Transverse colon (tissue), 4 donors: ENCODE data around the gene TMPO. TPM values are rescaled to one million over a fixed set of nuclear protein-coding genes. Genes with fewer than 3 reads are reported as not detected.

Experiments
- DNase-seq: peaks from one replicate; pipeline ENCODE4 v3.0.0-alpha.2; 2019
- H3K27ac ChIP-seq, 4 donors: fragments of 200-600 bp; sonication (generic); 2 replicates each; pipeline ENCODE4 v1.5.1; 2016 to 2018; ENCODE audit warnings: inconsistent platforms in 4 of 4
- H3K27me3 ChIP-seq: fragments of 200-600 bp; sonication (generic); 2 replicates; pipeline ENCODE4 v1.5.1; 2017; ENCODE audit warnings: inconsistent platforms
- H3K36me3 ChIP-seq, 4 donors: fragments of 200-600 bp; sonication (generic); 2 replicates each; pipeline ENCODE4 v1.5.1; 2017 to 2019; ENCODE audit warnings: inconsistent platforms in 4 of 4
- H3K4me1 ChIP-seq, 4 donors: fragments of 200-600 bp; sonication (generic); 2 replicates each; pipeline ENCODE4 v1.5.1; 2017 to 2020; ENCODE audit warnings: inconsistent platforms in 4 of 4
- H3K4me3 ChIP-seq, 4 donors: fragments of 200-600 bp; sonication (generic); 1 replicate in 1 of 4; 2 replicates in 3 of 4; pipeline versions ENCODE4 v1.5.1 to v1.6.1; 2017 to 2019; ENCODE audit warnings: inconsistent platforms in 4 of 4
- H3K9me3 ChIP-seq, 2 donors: fragments of 200-600 bp; sonication (generic); 2 replicates each; pipeline ENCODE4 v1.5.1; 2017 to 2019; ENCODE audit warnings: inconsistent platforms in 2 of 2
- EP300 ChIP-seq: sonication (generic); formaldehyde crosslinking; IDR thresholded peaks from one replicate; pipeline ENCODE4 v1.6.1; 2017; ENCODE audit warnings: antibody characterized with exemption, low read depth
- POLR2A ChIP-seq: fragments of 450-650 bp; IDR thresholded peaks from one replicate; pipeline ENCODE4 v1.6.1; 2016; ENCODE audit warnings: antibody characterized with exemption, mild to moderate bottlenecking, moderate library complexity
- POLR2AphosphoS5 ChIP-seq, 3 donors: sonication (generic); formaldehyde crosslinking; IDR thresholded peaks; one replicate each; pipeline ENCODE4 v1.6.1; 2016; ENCODE audit warnings: antibody characterized with exemption in 3 of 3
- WGBS, 2 donors: methylation state at CpG; one replicate each; pipeline ENCODE4 v1.1.5; 2018; ENCODE audit warnings: low coverage in 1 of 2; 5-methylcytosine and 5-hydroxymethylcytosine counted together
- in situ Hi-C, 4 donors: fragments of 200-750 bp; cut with MboI; loops; one replicate each; pipeline versions ENCODE4 v1.15.0 to v1.15.1; 2017; ENCODE audit warnings: low sequenced_read_pairs in 3 of 4, low pct_ligation_motif_present in 1 of 4, low pct_unique_long_range_greater_than_20kb in 1 of 4
- intact Hi-C: fragments of 100-400 bp; cut with DNase I; formaldehyde crosslinking; loops from one replicate; pipeline ENCODE4 v1.15.1; 2023; ENCODE audit warnings: low total_unique reads
- total RNA-seq, 4 donors: library from RNA; depleted of rRNA; stranded (reverse); fragments of >200 nt; gene quantifications; one replicate each; pipeline ENCODE4 v1.1.0, GENCODE V29; 2016
- TF ChIP-seq, protein P1 (sequence below), 5 experiments: fragments of 200-600 bp in 3 of 5; fragments of 450-650 bp in 2 of 5; sonication (generic) in 3 of 5; IDR thresholded peaks; 1 replicate in 2 of 5; 2 replicates in 3 of 5; pipeline ENCODE4 v1.5.1; 2016 to 2017; ENCODE audit warnings: antibody characterized with exemption in 5 of 5, inconsistent platforms in 3 of 5, mild to moderate bottlenecking in 2 of 5, moderate library complexity in 1 of 5

The TMPO gene
- total RNA-seq, 4 donors from 2014 or later, result 57.8 to 164 (median 89.0) TPM

DNA sequence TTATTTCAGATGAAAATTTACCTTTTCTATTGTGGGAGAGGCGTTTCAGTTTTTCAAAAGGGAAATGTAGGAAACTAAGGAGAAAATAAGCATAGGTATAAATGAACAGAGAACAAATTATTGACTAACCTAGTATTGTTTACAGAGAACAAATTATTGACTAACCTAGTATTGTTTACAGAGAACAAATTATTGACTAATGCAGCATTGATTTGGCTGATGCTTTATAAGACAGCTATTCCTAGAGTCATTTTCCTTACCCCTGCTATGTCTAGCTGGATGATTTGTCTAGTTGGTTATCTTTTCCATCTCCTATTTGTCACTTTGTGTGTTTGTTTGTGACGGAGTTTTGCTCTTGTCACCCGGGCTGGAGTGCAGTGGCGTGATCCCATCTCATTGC lies 22.6 kb downstream of the TMPO start:
- peaks cover 0 to 50% (median 2%) of the 10 kb centered on the region in 4 donors for H3K36me3 ChIP-seq
- 92 to 100% methylated on average over 1 to 4 of the region's 4 CpGs for WGBS, 2 donors
- in situ Hi-C loops, result no loop called here

DNA sequence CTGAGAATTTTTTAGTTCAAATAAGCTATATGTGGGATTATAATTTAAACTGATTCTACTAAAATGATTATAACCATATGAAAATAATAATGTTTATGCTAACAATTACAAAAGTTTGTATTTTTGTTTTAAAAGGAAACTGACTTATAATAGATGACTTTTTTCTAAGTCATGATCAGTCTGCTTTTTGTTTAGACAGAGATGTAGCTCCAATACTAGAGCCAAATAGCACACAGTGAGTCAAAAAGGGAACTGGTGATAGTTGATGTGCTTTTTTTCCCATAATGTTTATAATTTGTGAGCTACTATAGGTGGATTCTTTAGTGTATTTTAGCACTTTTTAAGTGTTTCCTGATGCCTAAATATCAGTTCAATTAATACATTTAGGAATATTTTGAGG lies 28.3 kb downstream of the TMPO start:
- no peak for DNase-seq
- no peaks in the 10 kb centered on the region for H3K9me3 ChIP-seq
- H3K36me3 ChIP-seq, result peaks cover 0 to 23% (median 11%) of the 10 kb centered on the region in 4 donors
- H3K27ac ChIP-seq, result no peak overlapping the region
- TF ChIP-seq POLR2A (no peak), EP300 (no peak), POLR2AphosphoS5 (IDR thresholded peaks at IDR 0.05) (no peak)
- TF ChIP-seq, protein P1, sequence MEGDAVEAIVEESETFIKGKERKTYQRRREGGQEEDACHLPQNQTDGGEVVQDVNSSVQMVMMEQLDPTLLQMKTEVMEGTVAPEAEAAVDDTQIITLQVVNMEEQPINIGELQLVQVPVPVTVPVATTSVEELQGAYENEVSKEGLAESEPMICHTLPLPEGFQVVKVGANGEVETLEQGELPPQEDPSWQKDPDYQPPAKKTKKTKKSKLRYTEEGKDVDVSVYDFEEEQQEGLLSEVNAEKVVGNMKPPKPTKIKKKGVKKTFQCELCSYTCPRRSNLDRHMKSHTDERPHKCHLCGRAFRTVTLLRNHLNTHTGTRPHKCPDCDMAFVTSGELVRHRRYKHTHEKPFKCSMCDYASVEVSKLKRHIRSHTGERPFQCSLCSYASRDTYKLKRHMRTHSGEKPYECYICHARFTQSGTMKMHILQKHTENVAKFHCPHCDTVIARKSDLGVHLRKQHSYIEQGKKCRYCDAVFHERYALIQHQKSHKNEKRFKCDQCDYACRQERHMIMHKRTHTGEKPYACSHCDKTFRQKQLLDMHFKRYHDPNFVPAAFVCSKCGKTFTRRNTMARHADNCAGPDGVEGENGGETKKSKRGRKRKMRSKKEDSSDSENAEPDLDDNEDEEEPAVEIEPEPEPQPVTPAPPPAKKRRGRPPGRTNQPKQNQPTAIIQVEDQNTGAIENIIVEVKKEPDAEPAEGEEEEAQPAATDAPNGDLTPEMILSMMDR (IDR thresholded peaks at IDR 0.05), result no peak
- in situ Hi-C loops (no loop called here), intact Hi-C loops (no loop called here)
- H3K4me1 ChIP-seq, result no peaks in the 10 kb centered on the region
- H3K4me3 ChIP-seq, result no peak overlapping the region
- no peaks in the 10 kb centered on the region for H3K27me3 ChIP-seq

More for the DNA sequence above, 22.6 kb downstream of the TMPO start:
- no peaks in the 10 kb centered on the region for H3K27me3 ChIP-seq
- TF ChIP-seq EP300, result no peak
- no peak for TF ChIP-seq POLR2AphosphoS5 (IDR thresholded peaks at IDR 0.05)
- TF ChIP-seq POLR2A, result no peak
- TF ChIP-seq, protein P1 (IDR thresholded peaks at IDR 0.05), result no peak
- intact Hi-C loops, result no loop called here
- H3K4me3 ChIP-seq, result no peak overlapping the region
- H3K4me1 ChIP-seq, result no peaks in the 10 kb centered on the region
- no peak overlapping the region for H3K27ac ChIP-seq
- H3K9me3 ChIP-seq, result no peaks in the 10 kb centered on the region
- DNase-seq, result no peak

DNA sequence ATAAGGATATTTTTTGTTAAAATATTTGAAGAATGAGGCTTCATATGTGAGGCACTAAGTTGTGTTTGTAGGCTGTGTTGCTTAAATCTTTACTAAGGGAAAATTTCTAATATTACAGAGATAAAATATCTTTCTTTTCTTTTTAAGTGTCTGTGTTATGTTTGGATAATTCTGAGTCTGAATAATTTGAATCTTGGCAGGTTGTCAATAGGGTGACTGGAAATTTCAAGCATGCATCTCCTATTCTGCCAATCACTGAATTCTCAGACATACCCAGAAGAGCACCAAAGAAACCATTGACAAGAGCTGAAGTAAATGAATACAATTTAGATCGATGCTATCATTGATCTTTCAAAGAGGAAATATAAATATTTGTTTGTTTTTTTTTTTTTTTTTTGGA lies 29.4 kb downstream of the TMPO start:
- H3K9me3 ChIP-seq, result no peaks in the 10 kb centered on the region
- no peaks in the 10 kb centered on the region for H3K4me1 ChIP-seq
- WGBS, 2 donors, result 70 to 73% methylated on average over 1 of the region's 1 CpG
- DNase-seq, result no peak
- no peaks in the 10 kb centered on the region for H3K27me3 ChIP-seq
- H3K4me3 ChIP-seq, result no peak overlapping the region
- TF ChIP-seq POLR2AphosphoS5 (IDR thresholded peaks at IDR 0.05) (no peak), EP300 (no peak), POLR2A (no peak)
- TF ChIP-seq, protein P1 (IDR thresholded peaks at IDR 0.05), result no peak
- no peak overlapping the region for H3K27ac ChIP-seq
- intact Hi-C loops (no loop called here), in situ Hi-C loops (no loop called here)
- H3K36me3 ChIP-seq, result peaks cover 0 to 23% (median 11%) of the 10 kb centered on the region in 4 donors

DNA sequence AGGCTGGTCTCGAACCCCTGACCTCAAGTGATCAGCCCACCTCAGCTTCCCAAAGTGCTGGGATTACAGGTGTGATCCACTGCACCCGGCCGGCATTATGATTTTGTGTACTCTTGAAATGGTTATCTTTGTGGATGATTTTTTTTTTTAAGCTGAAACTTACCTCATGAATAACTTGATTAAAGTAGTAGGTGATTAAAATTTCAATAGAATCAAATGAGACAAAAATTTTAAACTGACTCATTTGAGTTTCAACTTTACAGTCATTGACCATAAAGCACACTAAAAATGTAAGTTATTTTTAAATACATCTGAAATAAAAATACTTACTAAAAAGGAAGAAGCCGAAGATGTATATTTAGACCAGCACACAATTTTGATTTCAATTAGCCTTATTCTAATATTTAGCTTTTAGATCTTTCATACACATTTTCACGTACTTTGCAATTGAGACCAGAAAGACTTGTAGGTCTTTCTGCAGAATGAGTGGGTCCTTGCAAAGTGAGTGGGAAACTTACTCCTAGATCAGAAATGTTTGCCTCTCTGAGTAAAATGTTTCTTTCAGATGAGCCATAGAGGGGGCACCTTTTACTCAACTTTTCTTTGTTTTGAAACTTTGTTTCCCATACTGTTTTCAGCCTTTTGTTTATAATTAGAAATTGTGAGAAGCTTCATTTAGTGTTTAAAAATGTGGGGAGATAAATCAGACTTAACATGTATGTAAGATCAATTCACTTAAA lies 34.2 kb downstream of the TMPO start:
- no peak for TF ChIP-seq POLR2AphosphoS5 (IDR thresholded peaks at IDR 0.05)
- no peak for TF ChIP-seq EP300
- TF ChIP-seq, protein P1 (IDR thresholded peaks at IDR 0.05), result no peak
- no peak for TF ChIP-seq POLR2A
- Histone ChIP-seq H3K27ac (no peak overlapping the region), H3K9me3 (no peaks in the 10 kb centered on the region), H3K4me1 (no peaks in the 10 kb centered on the region), H3K4me3 (no peak overlapping the region), H3K36me3 (peaks cover 0 to 21% (median 11%) of the 10 kb centered on the region in 4 donors), H3K27me3 (no peaks in the 10 kb centered on the region)
- in situ Hi-C loops (loop anchor here in 2 of 4 donors (25.0 kb wide), 2 partner anchors 113 to 438 kb away; no protein-coding TSS in a partner anchor), intact Hi-C loops (no loop called here)
- DNase-seq, result no peak
- WGBS, 2 donors, result 83% methylated on average over 5 of the region's 5 CpGs
